HG02970 (cell line): ENCODE measurements around the gene ANOS1.
"Not testable (repeated sequence)": the region's sequence is repeated elsewhere in the genome, so short reads cannot be mapped to it uniquely, and the experiment has no call there.

Experiments used
- ATAC-seq: cut with Tn5 transposase; IDR thresholded peaks from one replicate; pipeline ENCODE4 v1.9.1; 2021; ENCODE audit warnings: mild to moderate bottlenecking, moderate library complexity, moderate number of reproducible peaks; ENCODE audit not compliant: unreplicated experiment, low FRiP score

Gene ANOS1

GRCh38 chrX:8731559-8732395, at the start of gene ANOS1:
ANOS1 (minus strand) TSS chrX:8732137; CDS start chrX:8732036, 101 bp downstream.
- ATAC-seq = no peak

GRCh38 chrX:8773117-8773516, 41.2 kb upstream of the ANOS1 start:
- no peak for ATAC-seq

GRCh38 chrX:8760021-8760420, 28.1 kb upstream of the ANOS1 start:
- no peak for ATAC-seq

- ATAC-seq = not testable (repeated sequence)
These were observed 26.8 kb upstream of the ANOS1 start for GRCh38 chrX:8758706-8759105.

- not testable (repeated sequence) for ATAC-seq
These were observed 25.9 kb upstream of the ANOS1 start for GRCh38 chrX:8757609-8758389.

- ATAC-seq = no peak
These were observed 23.9 kb upstream of the ANOS1 start for GRCh38 chrX:8755813-8756212.

GRCh38 chrX:8755116-8755515, 23.2 kb upstream of the ANOS1 start:
- no peak for ATAC-seq

- ATAC-seq = no peak
These were observed 17.8 kb upstream of the ANOS1 start for GRCh38 chrX:8749697-8750096.

- no peak for ATAC-seq
These were observed 16.9 kb upstream of the ANOS1 start for GRCh38 chrX:8748855-8749254.

- no peak for ATAC-seq
These were observed 11.3 kb upstream of the ANOS1 start for GRCh38 chrX:8743126-8743732.

- ATAC-seq = no peak
These were observed 10.0 kb upstream of the ANOS1 start for GRCh38 chrX:8741981-8742380.

- ATAC-seq = no peak
These were observed 6.8 kb upstream of the ANOS1 start for GRCh38 chrX:8738588-8739189.

- no peak for ATAC-seq
These were observed 5.9 kb upstream of the ANOS1 start for GRCh38 chrX:8737883-8738282.

- no peak for ATAC-seq
These were observed 952 bp downstream of the ANOS1 start for GRCh38 chrX:8730812-8731558.

- ATAC-seq = no peak
These were observed 2.1 kb downstream of the ANOS1 start for GRCh38 chrX:8729811-8730210.

GRCh38 chrX:8728932-8729535, 2.9 kb downstream of the ANOS1 start:
- ATAC-seq = no peak

- ATAC-seq = no peak
These were observed 5.8 kb downstream of the ANOS1 start for GRCh38 chrX:8726031-8726652.

GRCh38 chrX:8724300-8724699, 7.6 kb downstream of the ANOS1 start:
- ATAC-seq = no peak

- no peak for ATAC-seq
These were observed 10.4 kb downstream of the ANOS1 start for GRCh38 chrX:8721536-8721935.
